PC-3 (cell line): Measurements from ENCODE around the gene FKBP9.

ENCODE experiments used
- CTCF ChIP-seq: fragments of 300-600 bp; sonication (generic); conservative IDR thresholded peaks from 2 replicates; pipeline ENCODE4 v1.5.1; 2017; ENCODE audit warnings: antibody characterized with exemption, low read depth, mild to moderate bottlenecking, low read length
- EZH2 ChIP-seq: fragments of 300-600 bp; sonication (generic); IDR thresholded peaks from one replicate; pipeline ENCODE4 v1.6.1; 2017; ENCODE audit warnings: antibody characterized with exemption, mild to moderate bottlenecking, low read length; ENCODE audit not compliant: unreplicated experiment

- TF ChIP-seq EZH2 (no peak), CTCF (no peak)
Observed at GRCh38 chr7:33054261-33054964, 97.2 kb downstream of the FKBP9 start.
